HUES6 (cell line): ENCODE measurements around the gene UGT1A1.

Source experiments
- H3K27ac ChIP-seq: 2 replicates; pipeline ENCODE4 v1.7.0; 2013; ENCODE audit warnings: low read depth, mild to moderate bottlenecking, low read length, inconsistent platforms
- H3K27me3 ChIP-seq: 2 replicates; pipeline ENCODE4 v1.6.1; 2013; ENCODE audit warnings: low read length; ENCODE audit not compliant: control insufficient read depth, insufficient read depth
- H3K36me3 ChIP-seq: 2 replicates; pipeline ENCODE4 v1.6.1; 2013; ENCODE audit warnings: low read length; ENCODE audit not compliant: control insufficient read depth, insufficient read depth
- H3K4me1 ChIP-seq: 2 replicates; pipeline ENCODE4 v1.6.1; 2013; ENCODE audit warnings: low read length; ENCODE audit not compliant: control insufficient read depth, insufficient read depth
- H3K4me3 ChIP-seq: 2 replicates; pipeline ENCODE4 v1.5.1; 2013; ENCODE audit warnings: low read depth, low read length
- H3K9ac ChIP-seq: one replicate; pipeline ENCODE4 v1.6.1; 2013; ENCODE audit warnings: mild to moderate bottlenecking, low read length
- H3K9me3 ChIP-seq: 2 replicates; pipeline ENCODE4 v1.6.1; 2013; ENCODE audit warnings: low read depth, low read length; ENCODE audit not compliant: control insufficient read depth, insufficient read depth

Gene UGT1A1

DNA sequence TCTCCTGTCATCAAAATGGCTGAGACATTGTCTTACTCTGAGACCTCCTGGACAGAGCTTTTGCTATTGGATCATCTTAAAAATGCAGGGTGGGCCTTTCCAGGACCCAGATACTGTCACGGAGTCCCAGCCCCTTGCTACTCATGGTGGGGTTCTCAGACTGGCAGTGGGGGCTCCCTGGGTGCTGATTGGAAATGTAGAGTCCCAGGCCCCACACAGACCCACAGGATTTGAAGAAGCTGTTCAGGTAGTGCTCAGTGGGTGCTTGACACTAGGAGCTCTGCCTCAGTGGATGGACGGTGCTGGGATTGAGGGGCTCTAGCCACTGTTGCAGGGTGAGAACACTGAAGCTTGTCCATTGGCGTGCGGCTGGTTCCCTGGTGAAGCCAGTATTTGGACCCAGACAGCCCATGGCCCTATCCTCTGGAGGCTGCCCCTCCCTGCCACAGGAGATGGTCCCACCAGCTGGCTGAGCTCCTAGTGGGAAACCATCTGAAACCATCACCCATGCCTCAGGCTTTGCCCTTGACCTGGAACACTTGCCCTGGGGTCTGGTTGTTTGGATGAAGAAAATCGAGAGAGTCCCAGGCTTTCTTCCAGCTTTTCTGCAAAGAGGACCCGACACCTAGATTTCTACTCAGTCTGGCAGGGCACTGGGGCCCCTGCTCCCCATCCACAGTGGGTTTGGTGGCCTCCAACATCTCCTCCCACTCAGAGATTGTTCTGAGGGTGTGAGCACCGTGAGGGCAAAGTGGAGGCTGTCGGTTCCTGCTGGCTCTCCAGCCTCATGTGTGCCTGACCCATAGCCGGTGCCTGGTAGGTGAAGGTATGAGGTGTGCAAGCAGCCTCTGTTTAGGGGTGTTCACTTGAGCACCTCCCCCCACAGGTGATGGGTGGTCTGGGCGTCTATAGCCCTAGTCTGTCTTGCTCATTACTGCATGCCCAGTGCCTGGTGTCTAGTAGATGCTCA is 48.2 kb downstream of the UGT1A1 start:
- Histone ChIP-seq H3K4me1 (no peaks in the 10 kb centered on the region), H3K9ac (no peak overlapping the region), H3K36me3 (no peaks in the 10 kb centered on the region), H3K27ac (no peak overlapping the region), H3K9me3 (no peaks in the 10 kb centered on the region), H3K27me3 (0 out of 2 replicates have a peak, but pooled peaks cover 2% of the 10 kb centered on the region), H3K4me3 (no peak overlapping the region)

GRCh38 chr2:233810385-233810784 is 50.3 kb downstream of the UGT1A1 start:
- Histone ChIP-seq H3K27me3 (no peaks in the 10 kb centered on the region), H3K9ac (no peak overlapping the region), H3K9me3 (no peaks in the 10 kb centered on the region), H3K27ac (no peak overlapping the region), H3K4me3 (no peak overlapping the region), H3K36me3 (no peaks in the 10 kb centered on the region), H3K4me1 (no peaks in the 10 kb centered on the region)

- H3K9ac ChIP-seq, result no peak overlapping the region
- no peaks in the 10 kb centered on the region for H3K4me1 ChIP-seq
- no peak overlapping the region for H3K27ac ChIP-seq
- H3K36me3 ChIP-seq, result no peaks in the 10 kb centered on the region
- no peaks in the 10 kb centered on the region for H3K9me3 ChIP-seq
- no peaks in the 10 kb centered on the region for H3K27me3 ChIP-seq
- H3K4me3 ChIP-seq, result no peak overlapping the region
Measured at GRCh38 chr2:233811087-233811486, 51.0 kb downstream of the UGT1A1 start.

DNA sequence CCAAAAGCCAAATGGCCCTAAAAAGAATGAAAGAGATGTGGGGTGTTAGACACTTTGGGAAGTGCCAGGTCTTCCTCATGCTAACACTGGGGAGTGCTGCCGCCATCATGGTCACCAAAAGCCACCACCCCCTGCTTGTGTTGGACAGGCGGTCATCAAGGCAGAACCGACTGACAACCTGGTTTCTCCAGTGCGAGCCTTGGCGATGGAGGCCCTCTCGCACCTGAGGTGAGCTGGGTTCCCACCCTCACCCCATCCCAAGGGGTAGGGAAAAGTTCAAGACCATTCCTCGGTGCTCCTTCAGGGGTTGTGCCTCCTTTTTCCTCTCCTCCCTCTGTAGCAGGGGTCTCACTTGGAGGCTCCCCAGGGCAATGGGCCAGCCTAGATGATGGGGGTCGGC is 51.7 kb downstream of the UGT1A1 start:
- Histone ChIP-seq H3K9ac (no peak overlapping the region), H3K36me3 (no peaks in the 10 kb centered on the region), H3K9me3 (no peaks in the 10 kb centered on the region), H3K27me3 (no peaks in the 10 kb centered on the region), H3K4me1 (no peaks in the 10 kb centered on the region), H3K27ac (no peak overlapping the region), H3K4me3 (no peak overlapping the region)

DNA sequence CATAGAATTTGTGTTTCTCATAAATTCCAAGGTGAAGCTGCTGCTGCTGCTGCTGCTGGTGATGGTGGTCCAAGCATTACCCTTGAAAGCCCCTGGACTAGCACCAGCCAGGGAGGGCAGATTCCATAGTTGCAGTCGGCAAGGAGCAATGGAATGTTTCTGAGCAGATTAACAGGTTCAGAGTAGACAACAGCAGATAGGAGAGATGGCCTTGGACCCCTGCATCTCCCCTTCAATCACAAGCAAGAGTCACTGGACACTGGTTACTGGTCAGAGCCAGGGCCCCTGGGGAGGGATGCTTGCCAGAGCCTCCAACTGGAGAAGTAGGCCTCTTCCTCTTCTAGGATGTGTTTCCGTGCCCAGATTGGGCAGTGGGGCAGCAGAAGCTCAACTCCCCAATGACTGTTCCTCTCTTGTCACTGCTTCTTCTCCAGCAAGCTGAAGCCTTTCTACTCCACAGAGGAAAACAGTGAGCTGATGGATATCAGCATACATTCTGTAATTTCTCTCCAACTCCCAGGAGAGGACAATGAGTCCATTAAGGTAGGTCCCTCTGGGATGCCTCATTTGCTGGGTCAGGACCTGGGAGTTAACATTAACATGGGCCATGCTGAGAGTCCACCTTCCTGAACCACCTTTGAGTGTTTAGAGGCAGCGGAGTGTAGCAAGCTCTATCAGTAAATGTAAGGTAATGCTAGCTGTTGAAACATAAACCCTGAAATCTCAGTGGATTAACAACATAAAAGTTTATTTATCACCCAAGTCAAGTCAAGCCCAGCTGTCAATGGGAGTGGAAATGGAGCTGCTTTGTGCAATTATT is 53.4 kb downstream of the UGT1A1 start:
- Histone ChIP-seq H3K27ac (no peak overlapping the region), H3K27me3 (no peaks in the 10 kb centered on the region)

GRCh38 chr2:233814056-233814835 is 54.2 kb downstream of the UGT1A1 start:
- Histone ChIP-seq H3K27ac (no peak overlapping the region), H3K36me3 (no peaks in the 10 kb centered on the region)

More for the DNA sequence above, 53.4 kb downstream of the UGT1A1 start:
- Histone ChIP-seq H3K9me3 (no peaks in the 10 kb centered on the region), H3K4me1 (no peaks in the 10 kb centered on the region), H3K36me3 (no peaks in the 10 kb centered on the region), H3K4me3 (no peak overlapping the region), H3K9ac (no peak overlapping the region)

GRCh38 chr2:233815861-233816260 is 55.8 kb downstream of the UGT1A1 start:
- Histone ChIP-seq H3K9me3 (no peaks in the 10 kb centered on the region), H3K27me3 (no peaks in the 10 kb centered on the region), H3K36me3 (no peaks in the 10 kb centered on the region), H3K27ac (no peak overlapping the region), H3K9ac (no peak overlapping the region), H3K4me3 (no peak overlapping the region), H3K4me1 (no peaks in the 10 kb centered on the region)

More at GRCh38 chr2:233814056-233814835, 54.2 kb downstream of the UGT1A1 start:
- Histone ChIP-seq H3K9me3 (no peaks in the 10 kb centered on the region), H3K4me3 (no peak overlapping the region), H3K27me3 (no peaks in the 10 kb centered on the region), H3K9ac (no peak overlapping the region), H3K4me1 (no peaks in the 10 kb centered on the region)

DNA sequence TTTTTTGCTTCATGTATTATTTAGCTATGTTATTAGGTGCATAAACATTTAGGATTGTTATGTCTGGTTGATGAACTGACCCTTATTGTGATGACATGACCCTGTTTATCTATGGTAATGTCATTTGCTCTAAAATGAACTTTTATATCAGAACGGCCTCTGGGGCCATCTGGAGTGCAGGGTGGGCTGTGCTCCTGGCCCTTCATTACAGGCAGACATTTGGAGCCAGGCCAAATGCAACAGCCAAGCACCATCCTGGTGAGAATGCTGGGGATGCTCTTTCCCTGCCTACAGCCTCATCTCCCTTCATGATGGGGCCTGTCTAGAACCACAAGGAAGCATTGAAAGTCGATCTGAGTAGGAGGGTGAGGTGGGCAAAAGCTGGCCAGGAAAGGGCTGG is 56.3 kb downstream of the UGT1A1 start:
- Histone ChIP-seq H3K9ac (no peak overlapping the region), H3K27me3 (no peaks in the 10 kb centered on the region), H3K4me1 (no peaks in the 10 kb centered on the region), H3K27ac (no peak overlapping the region), H3K36me3 (no peaks in the 10 kb centered on the region), H3K4me3 (no peak overlapping the region), H3K9me3 (no peaks in the 10 kb centered on the region)

- H3K4me1 ChIP-seq, result no peaks in the 10 kb centered on the region
- H3K9me3 ChIP-seq, result no peaks in the 10 kb centered on the region
- H3K36me3 ChIP-seq, result no peaks in the 10 kb centered on the region
- no peak overlapping the region for H3K9ac ChIP-seq
- no peak overlapping the region for H3K27ac ChIP-seq
- no peaks in the 10 kb centered on the region for H3K27me3 ChIP-seq
- no peak overlapping the region for H3K4me3 ChIP-seq
Measured at GRCh38 chr2:233816771-233817170, 56.7 kb downstream of the UGT1A1 start.

DNA sequence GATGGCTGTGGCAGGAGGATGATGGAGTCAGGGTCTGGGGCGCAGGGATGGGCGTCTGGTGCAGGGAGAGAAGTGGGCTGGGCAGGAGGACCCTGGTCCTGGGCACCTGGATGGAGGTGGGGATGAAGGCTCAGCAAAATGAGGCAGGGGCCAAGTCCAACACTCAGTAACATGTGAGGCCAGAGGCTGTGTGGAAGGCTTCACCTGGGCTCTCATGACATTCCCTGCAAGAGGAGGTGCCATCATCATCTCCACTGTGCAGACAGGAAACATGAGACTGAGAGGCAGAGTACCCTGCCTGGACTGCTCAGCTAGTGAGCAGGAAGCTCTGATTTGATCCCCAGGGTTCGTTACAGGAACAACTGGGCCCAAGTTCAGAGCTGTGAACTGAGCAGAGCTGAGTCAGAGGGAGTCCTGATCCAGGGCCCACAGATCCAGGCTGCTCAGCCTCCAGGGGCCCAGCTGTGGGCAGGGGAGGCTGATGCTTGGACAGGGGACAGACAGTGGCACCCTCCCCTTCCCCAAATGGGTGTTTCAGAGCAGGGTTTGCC is 57.4 kb downstream of the UGT1A1 start:
- Histone ChIP-seq H3K27ac (no peak overlapping the region), H3K9me3 (no peaks in the 10 kb centered on the region), H3K9ac (no peak overlapping the region), H3K36me3 (no peaks in the 10 kb centered on the region), H3K4me3 (no peak overlapping the region), H3K4me1 (no peaks in the 10 kb centered on the region), H3K27me3 (no peaks in the 10 kb centered on the region)
